HG02588 (cell line): ENCODE data around the gene LCMT1.
"Not testable (repeated sequence)": the region's sequence is repeated elsewhere in the genome, so short reads cannot be mapped to it uniquely, and the experiment has no call there.

Source experiments
- ATAC-seq: cut with Tn5 transposase; IDR thresholded peaks from one replicate; pipeline ENCODE4 v1.9.1; 2021; ENCODE audit warnings: mild to moderate bottlenecking, moderate library complexity; ENCODE audit not compliant: unreplicated experiment

Gene LCMT1

GRCh38 chr16:25141648-25142047, 30.1 kb downstream of the LCMT1 start:
- ATAC-seq: no peak

- no peak for ATAC-seq
Measured at GRCh38 chr16:25143928-25144327, 32.4 kb downstream of the LCMT1 start.

GRCh38 chr16:25148568-25149215, 37.1 kb downstream of the LCMT1 start:
- ATAC-seq: no peak

GRCh38 chr16:25151996-25152395, 40.5 kb downstream of the LCMT1 start:
- no peak for ATAC-seq

- no peak for ATAC-seq
Measured at GRCh38 chr16:25155553-25156460, 44.3 kb downstream of the LCMT1 start.

GRCh38 chr16:25157271-25157875, 45.8 kb downstream of the LCMT1 start:
- no peak for ATAC-seq

- ATAC-seq: no peak
Measured at GRCh38 chr16:25158401-25158800, 46.9 kb downstream of the LCMT1 start.

- ATAC-seq: no peak
Measured at GRCh38 chr16:25161753-25162367, 50.3 kb downstream of the LCMT1 start.

- ATAC-seq: no peak
Measured at GRCh38 chr16:25163683-25164082, 52.1 kb downstream of the LCMT1 start.

GRCh38 chr16:25165284-25165683, 53.7 kb downstream of the LCMT1 start:
- no peak for ATAC-seq

- not testable (repeated sequence) for ATAC-seq
Measured at GRCh38 chr16:25167920-25168319, 56.4 kb downstream of the LCMT1 start.

GRCh38 chr16:25171390-25171789, 59.8 kb downstream of the LCMT1 start:
- ATAC-seq: no peak

GRCh38 chr16:25172831-25173230, 61.3 kb downstream of the LCMT1 start:
- ATAC-seq: no peak

- no peak for ATAC-seq
Measured at GRCh38 chr16:25174285-25174684, 62.7 kb downstream of the LCMT1 start.

GRCh38 chr16:25176136-25176535, 64.6 kb downstream of the LCMT1 start:
- ATAC-seq: no peak

GRCh38 chr16:25177512-25177830, 65.9 kb downstream of the LCMT1 start:
- no peak for ATAC-seq

- ATAC-seq: no peak
Measured at GRCh38 chr16:25177831-25178688, 66.5 kb downstream of the LCMT1 start.

GRCh38 chr16:25181236-25181635, 69.7 kb downstream of the LCMT1 start:
- ATAC-seq: not testable (repeated sequence)

- ATAC-seq: no peak
Measured at GRCh38 chr16:25184771-25185170, 73.2 kb downstream of the LCMT1 start.

GRCh38 chr16:25187491-25187795, 75.9 kb downstream of the LCMT1 start:
- ATAC-seq: no peak

GRCh38 chr16:25189305-25189704, 77.8 kb downstream of the LCMT1 start:
- ATAC-seq: no peak
